ENCODE measurements around the gene LRFN2.

Gene LRFN2

GRCh38 chr6:40408786-40409542, 178.2 kb downstream of the LRFN2 start:
- DNase-seq (ENCODE audit: low read depth in 1 of 2, low spot score in 1 of 2) = no peak

- no peak for DNase-seq (ENCODE audit: low read depth in 1 of 2, low spot score in 1 of 2)
Observed at GRCh38 chr6:40407239-40407638, 179.9 kb downstream of the LRFN2 start.

GRCh38 chr6:40406175-40406574, 181.0 kb downstream of the LRFN2 start:
- no peak for DNase-seq (ENCODE audit: low read depth in 1 of 2, low spot score in 1 of 2)

GRCh38 chr6:40400738-40401137, 186.4 kb downstream of the LRFN2 start:
- no peak for DNase-seq (ENCODE audit: low read depth in 1 of 2, low spot score in 1 of 2)

- no peak for DNase-seq (ENCODE audit: low read depth in 1 of 2, low spot score in 1 of 2)
Observed at GRCh38 chr6:40399888-40400457, 187.2 kb downstream of the LRFN2 start.

- no peak for DNase-seq (ENCODE audit: low read depth in 1 of 2, low spot score in 1 of 2)
Observed at GRCh38 chr6:40398810-40399477, 188.2 kb downstream of the LRFN2 start.

- DNase-seq (ENCODE audit: low read depth in 1 of 2, low spot score in 1 of 2) = no peak
Observed at GRCh38 chr6:40398034-40398691, 189.0 kb downstream of the LRFN2 start.

- no peak for DNase-seq (ENCODE audit: low read depth in 1 of 2, low spot score in 1 of 2)
Observed at GRCh38 chr6:40397287-40398033, 189.7 kb downstream of the LRFN2 start.

- no peak for DNase-seq (ENCODE audit: low read depth in 1 of 2, low spot score in 1 of 2)
Observed at GRCh38 chr6:40395698-40396076, 191.5 kb downstream of the LRFN2 start.

- DNase-seq (ENCODE audit: low read depth in 1 of 2, low spot score in 1 of 2) = no peak
Observed at GRCh38 chr6:40395066-40395697, 192.0 kb downstream of the LRFN2 start.

- no peak for DNase-seq (ENCODE audit: low read depth in 1 of 2, low spot score in 1 of 2)
Observed at GRCh38 chr6:40394381-40394780, 192.8 kb downstream of the LRFN2 start.

GRCh38 chr6:40393641-40394040, 193.5 kb downstream of the LRFN2 start:
- DNase-seq (ENCODE audit: low read depth in 1 of 2, low spot score in 1 of 2) = no peak

- DNase-seq (ENCODE audit: low read depth in 1 of 2, low spot score in 1 of 2) = no peak
Observed at GRCh38 chr6:40392589-40392988, 194.6 kb downstream of the LRFN2 start.

- no peak for DNase-seq (ENCODE audit: low read depth in 1 of 2, low spot score in 1 of 2)
Observed at GRCh38 chr6:40391851-40392517, 195.2 kb downstream of the LRFN2 start.

GRCh38 chr6:40391086-40391485, 196.1 kb downstream of the LRFN2 start:
- DNase-seq (ENCODE audit: low read depth in 1 of 2, low spot score in 1 of 2) = no peak

GRCh38 chr6:40390144-40390800, 196.9 kb downstream of the LRFN2 start:
- no peak for DNase-seq (ENCODE audit: low read depth in 1 of 2, low spot score in 1 of 2)

- DNase-seq (ENCODE audit: low read depth in 1 of 2, low spot score in 1 of 2) = no peak
Observed at GRCh38 chr6:40389254-40389653, 197.9 kb downstream of the LRFN2 start.

GRCh38 chr6:40387871-40388264, 199.3 kb downstream of the LRFN2 start:
- no peak for DNase-seq (ENCODE audit: low read depth in 1 of 2, low spot score in 1 of 2)

- DNase-seq (ENCODE audit: low read depth in 1 of 2, low spot score in 1 of 2) = no peak
Observed at GRCh38 chr6:40387127-40387870, 199.9 kb downstream of the LRFN2 start.

Measured in stimulated activated CD4-positive, alpha-beta T cell treated with anti-CD3 and anti-CD28 coated beads, Interleukin-15, amount 100 ng/mL, for 1 hour (primary cell).